Measurements from ENCODE around the gene ZNF853. TPM values are rescaled to one million over a fixed set of nuclear protein-coding genes. Genes with fewer than 3 reads are reported as not detected.

Gene ZNF853
- polyA plus RNA-seq, 3 donors = 0.15 TPM; not detected in 2

- H3K27me3 Mint-ChIP-seq (ENCODE audit: low read depth in 3 of 3) = peaks cover 4 to 11% (median 9%) of the 10 kb centered on the region in 3 donors
- no peak overlapping the region for H3K4me3 Mint-ChIP-seq
- H3K27ac Mint-ChIP-seq = no peak overlapping the region
- H4K20me1 ChIP-seq (ENCODE audit: insufficient read depth, low read length) = no peaks in the 10 kb centered on the region
- no peak overlapping the region for H3K9ac ChIP-seq (ENCODE audit: insufficient read depth, low read length, poor library complexity, severe bottlenecking)
- no peak overlapping the region for H2AFZ ChIP-seq (ENCODE audit: insufficient read depth, low read depth, low read length, poor library complexity, severe bottlenecking)
- no peaks in the 10 kb centered on the region for H3K36me3 ChIP-seq (replicated peaks in 1 of 2; ENCODE audit: control insufficient read depth in 1 of 2, insufficient read depth in 2 of 2, low read length in 2 of 2)
- TF ChIP-seq CTCF (IDR thresholded peaks at IDR 0.05) = no peak
- no peaks in the 10 kb centered on the region for H3K27me3 ChIP-seq (ENCODE audit: control insufficient read depth in 2 of 2, insufficient read depth in 2 of 2, low read length in 2 of 2)
- H3K27ac ChIP-seq (ENCODE audit: low read depth in 1 of 2, low read length in 2 of 2) = no peak overlapping the region
- intact Hi-C loops (cut with micrococcal nuclease) = no loop called here
- DNase-seq = no peak
- H3K4me3 ChIP-seq (replicated peaks in 1 of 3; ENCODE audit: low read depth in 2 of 3, low read length in 3 of 3) = no peak overlapping the region
- no peak overlapping the region for H3K4me2 ChIP-seq (replicated peaks; ENCODE audit: extremely low read depth, low read length, poor library complexity, severe bottlenecking)
- H3K4me1 ChIP-seq (ENCODE audit: control insufficient read depth in 1 of 2, insufficient read depth in 2 of 2, low read length in 2 of 2) = no peaks in the 10 kb centered on the region
- no peaks in the 10 kb centered on the region for H3K79me2 ChIP-seq (ENCODE audit: insufficient read depth, low read length)
- no peaks in the 10 kb centered on the region for H3K4me1 Mint-ChIP-seq
- H3K9me3 ChIP-seq (replicated peaks in 1 of 2; ENCODE audit: control insufficient read depth in 1 of 2, insufficient read depth in 1 of 2, low read length in 2 of 2) = no peaks in the 10 kb centered on the region
- H3K36me3 Mint-ChIP-seq = no peaks in the 10 kb centered on the region
- WGBS (ENCODE audit: insufficient coverage) = 100% methylated on average over 2 of the region's 3 CpGs
- H3K9me3 Mint-ChIP-seq = no peaks in the 10 kb centered on the region
Observed at GRCh38 chr7:6567886-6568285, 47.5 kb upstream of the ZNF853 start.

- H3K36me3 Mint-ChIP-seq = no peaks in the 10 kb centered on the region
- Histone ChIP-seq H2AFZ (ENCODE audit: insufficient read depth, low read depth, low read length, poor library complexity, severe bottlenecking) (no peak overlapping the region), H3K27me3 (ENCODE audit: control insufficient read depth in 2 of 2, insufficient read depth in 2 of 2, low read length in 2 of 2) (no peaks in the 10 kb centered on the region), H3K27ac (ENCODE audit: low read depth in 1 of 2, low read length in 2 of 2) (no peak overlapping the region), H3K4me3 (replicated peaks in 1 of 3; ENCODE audit: low read depth in 2 of 3, low read length in 3 of 3) (no peak overlapping the region), H3K9me3 (replicated peaks in 1 of 2; ENCODE audit: control insufficient read depth in 1 of 2, insufficient read depth in 1 of 2, low read length in 2 of 2) (no peaks in the 10 kb centered on the region), H3K4me1 (ENCODE audit: control insufficient read depth in 1 of 2, insufficient read depth in 2 of 2, low read length in 2 of 2) (no peaks in the 10 kb centered on the region), H3K9ac (ENCODE audit: insufficient read depth, low read length, poor library complexity, severe bottlenecking) (no peak overlapping the region), H3K4me2 (replicated peaks; ENCODE audit: extremely low read depth, low read length, poor library complexity, severe bottlenecking) (no peak overlapping the region), H3K36me3 (replicated peaks in 1 of 2; ENCODE audit: control insufficient read depth in 1 of 2, insufficient read depth in 2 of 2, low read length in 2 of 2) (no peaks in the 10 kb centered on the region), H3K79me2 (ENCODE audit: insufficient read depth, low read length) (no peaks in the 10 kb centered on the region), H4K20me1 (ENCODE audit: insufficient read depth, low read length) (no peaks in the 10 kb centered on the region)
- intact Hi-C loops (cut with micrococcal nuclease) = no loop called here
- H3K9me3 Mint-ChIP-seq = no peaks in the 10 kb centered on the region
- peaks cover under 1% of the 10 kb centered on the region for H3K4me1 Mint-ChIP-seq
- WGBS (ENCODE audit: insufficient coverage) = 86% methylated on average over 2 of the region's 7 CpGs
- no peak for TF ChIP-seq CTCF (IDR thresholded peaks at IDR 0.05)
- H3K27me3 Mint-ChIP-seq (ENCODE audit: low read depth in 3 of 3) = peaks cover 2 to 13% (median 9%) of the 10 kb centered on the region in 3 donors
- DNase-seq = no peak
- H3K27ac Mint-ChIP-seq = no peak overlapping the region
- H3K4me3 Mint-ChIP-seq = no peak overlapping the region
Observed at GRCh38 chr7:6571160-6571779, 44.1 kb upstream of the ZNF853 start.
